Lower leg skin (tissue), 3 donors: ENCODE results near the gene SYT2.

Experiments
- POLR2A ChIP-seq, 2 donors: fragments of 450-650 bp; IDR thresholded peaks; one replicate each; pipeline ENCODE4 v1.6.1; 2016 to 2017; ENCODE audit warnings: antibody characterized with exemption in 2 of 2, mild to moderate bottlenecking in 1 of 2, moderate library complexity in 1 of 2
- TF ChIP-seq, protein P1 (sequence below), 3 donors: fragments of 450-650 bp; IDR thresholded peaks; one replicate each; pipeline ENCODE4 v1.5.1; 2016; ENCODE audit warnings: antibody characterized with exemption in 3 of 3, mild to moderate bottlenecking in 3 of 3, moderate library complexity in 2 of 3

DNA sequence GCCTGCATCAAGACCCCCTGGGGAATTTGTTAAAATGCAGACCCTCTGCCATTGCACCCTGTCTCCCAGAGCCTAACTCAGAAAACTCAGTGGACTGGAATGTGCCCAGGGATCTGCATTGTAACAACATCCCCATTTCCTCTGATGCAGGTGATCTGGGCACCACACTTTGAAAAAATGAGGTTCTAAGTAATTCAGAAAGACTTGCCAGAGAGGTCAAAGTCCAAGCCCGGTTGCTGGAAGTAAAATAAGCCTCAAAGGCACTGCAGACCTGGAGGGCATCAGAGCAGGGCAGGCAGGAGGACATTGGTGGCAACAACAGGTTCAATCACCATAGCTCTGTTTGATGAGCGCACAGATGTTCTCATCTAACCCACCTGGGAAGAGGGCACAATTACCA lies 90.7 kb downstream of the SYT2 start:
- TF ChIP-seq, protein P1, sequence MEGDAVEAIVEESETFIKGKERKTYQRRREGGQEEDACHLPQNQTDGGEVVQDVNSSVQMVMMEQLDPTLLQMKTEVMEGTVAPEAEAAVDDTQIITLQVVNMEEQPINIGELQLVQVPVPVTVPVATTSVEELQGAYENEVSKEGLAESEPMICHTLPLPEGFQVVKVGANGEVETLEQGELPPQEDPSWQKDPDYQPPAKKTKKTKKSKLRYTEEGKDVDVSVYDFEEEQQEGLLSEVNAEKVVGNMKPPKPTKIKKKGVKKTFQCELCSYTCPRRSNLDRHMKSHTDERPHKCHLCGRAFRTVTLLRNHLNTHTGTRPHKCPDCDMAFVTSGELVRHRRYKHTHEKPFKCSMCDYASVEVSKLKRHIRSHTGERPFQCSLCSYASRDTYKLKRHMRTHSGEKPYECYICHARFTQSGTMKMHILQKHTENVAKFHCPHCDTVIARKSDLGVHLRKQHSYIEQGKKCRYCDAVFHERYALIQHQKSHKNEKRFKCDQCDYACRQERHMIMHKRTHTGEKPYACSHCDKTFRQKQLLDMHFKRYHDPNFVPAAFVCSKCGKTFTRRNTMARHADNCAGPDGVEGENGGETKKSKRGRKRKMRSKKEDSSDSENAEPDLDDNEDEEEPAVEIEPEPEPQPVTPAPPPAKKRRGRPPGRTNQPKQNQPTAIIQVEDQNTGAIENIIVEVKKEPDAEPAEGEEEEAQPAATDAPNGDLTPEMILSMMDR (IDR thresholded peaks at IDR 0.05): no peak
- TF ChIP-seq POLR2A (IDR thresholded peaks at IDR 0.05): no peak
